OCI-LY1 (cell line): Measurements from ENCODE around the gene GALNT2.

Source experiments
- H2AFZ ChIP-seq: fragments of 200-600 bp; sonication (generic), shearing (Covaris generic); 2 replicates; pipeline ENCODE4 v1.6.0; 2014; ENCODE audit warnings: antibody characterized with exemption, mild to moderate bottlenecking, low read length
- H3F3A ChIP-seq: fragments of 200-600 bp; sonication (generic), shearing (Covaris generic); 2 replicates; pipeline ENCODE4 v1.6.0; 2014; ENCODE audit warnings: mild to moderate bottlenecking, antibody characterized with exemption, low read length, moderate library complexity; ENCODE audit not compliant: insufficient read depth
- H3K27ac ChIP-seq: fragments of 200-600 bp; sonication (generic); 2 replicates; pipeline ENCODE4 v1.5.1; 2014; ENCODE audit warnings: low read length, mixed run types, mild to moderate bottlenecking, low read depth; ENCODE audit not compliant: poor library complexity, severe bottlenecking
- H3K27me3 ChIP-seq: fragments of 200-600 bp; sonication (generic); 2 replicates; pipeline ENCODE4 v1.6.0; 2014; ENCODE audit warnings: antibody characterized with exemption, mild to moderate bottlenecking, low read length, moderate library complexity; ENCODE audit not compliant: insufficient read depth
- H3K36me3 ChIP-seq: fragments of 200-600 bp; sonication (generic); 2 replicates; pipeline ENCODE4 v1.6.1; 2014; ENCODE audit warnings: mild to moderate bottlenecking, antibody characterized with exemption, low read length, moderate library complexity, mixed read lengths; ENCODE audit not compliant: insufficient read depth
- H3K4me1 ChIP-seq: fragments of 200-600 bp; sonication (generic); 2 replicates; pipeline ENCODE4 v1.5.1; 2014; ENCODE audit warnings: mild to moderate bottlenecking, low read length, moderate library complexity; ENCODE audit not compliant: insufficient read depth, severe bottlenecking
- H3K4me2 ChIP-seq: fragments of 200-600 bp; sonication (generic), shearing (Covaris generic); 2 replicates; pipeline ENCODE4 v1.6.1; 2014; ENCODE audit warnings: low read length
- H3K4me3 ChIP-seq: fragments of 200-600 bp; sonication (generic); 2 replicates; pipeline ENCODE4 v1.5.1; 2014; ENCODE audit warnings: low read length, low read depth, mild to moderate bottlenecking, mixed read lengths; ENCODE audit not compliant: poor library complexity, severe bottlenecking
- H3K79me2 ChIP-seq: fragments of 200-600 bp; shearing (Covaris generic); 2 replicates; pipeline ENCODE4 v1.6.1; 2016; ENCODE audit warnings: mixed run types, low read length, mixed read lengths; ENCODE audit not compliant: insufficient read depth
- H3K9ac ChIP-seq: fragments of 200-600 bp; sonication (generic), shearing (Covaris generic); 2 replicates; pipeline ENCODE4 v1.6.1; 2014; ENCODE audit warnings: mild to moderate bottlenecking, low read length, mixed read lengths
- H3K9me2 ChIP-seq: fragments of 200-600 bp; sonication (generic), shearing (Covaris generic); 2 replicates; pipeline ENCODE4 v1.6.1; 2014; ENCODE audit warnings: low read depth, mild to moderate bottlenecking, low read length, mixed read lengths
- H3K9me3 ChIP-seq: fragments of 200-600 bp; shearing (Covaris generic); 2 replicates; pipeline ENCODE4 v1.6.1; 2014; ENCODE audit warnings: low read length, mixed read lengths
- H4K20me1 ChIP-seq: fragments of 200-600 bp; sonication (generic), shearing (Covaris generic); 2 replicates; pipeline ENCODE4 v1.6.0; 2016; ENCODE audit warnings: mild to moderate bottlenecking, low read length; ENCODE audit not compliant: insufficient read depth
- EZH2 ChIP-seq: fragments of 200-600 bp; sonication (generic), shearing (Covaris generic); IDR thresholded peaks from 2 replicates; pipeline ENCODE4 v1.8.0; 2017; ENCODE audit warnings: borderline replicate concordance, mixed run types, mild to moderate bottlenecking, antibody characterized with exemption, low read length, moderate library complexity, mixed read lengths
- TF ChIP-seq, protein P1 (sequence below): fragments of 200-600 bp; sonication (generic), shearing (Covaris generic); IDR thresholded peaks from 2 replicates; pipeline ENCODE4 v1.5.1; 2017; ENCODE audit warnings: mild to moderate bottlenecking, antibody characterized with exemption, low read length, moderate library complexity, mixed read lengths

Gene GALNT2

DNA sequence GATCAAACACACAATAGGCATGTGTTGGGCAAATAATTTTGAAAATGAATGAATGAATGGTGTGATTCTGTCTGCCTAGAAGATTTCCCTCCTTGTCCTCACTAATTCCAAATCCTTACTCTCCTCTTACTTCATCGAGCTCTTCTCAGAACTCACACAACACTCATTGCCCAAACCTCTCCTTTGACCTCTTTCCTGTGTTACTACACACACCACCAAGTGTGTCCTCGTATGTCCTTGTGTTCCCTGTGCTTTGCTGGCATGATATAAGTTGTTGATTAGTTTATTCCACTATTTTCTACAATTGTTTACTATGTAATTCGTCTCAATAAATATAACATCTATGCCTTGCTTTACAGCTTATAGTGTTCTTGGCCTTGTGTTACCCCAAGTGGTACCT, 41.4 kb upstream of the GALNT2 start:
- Histone ChIP-seq H3K9ac (no peak overlapping the region), H4K20me1 (no peaks in the 10 kb centered on the region), H3K27ac (no peak overlapping the region), H3K79me2 (no peaks in the 10 kb centered on the region), H2AFZ (no peak overlapping the region), H3K36me3 (no peaks in the 10 kb centered on the region; the same call in 1 of the 2 replicates), H3K27me3 (peaks cover 15% of the 10 kb centered on the region; the same call in 1 of the 2 replicates), H3K4me3 (no peak overlapping the region), H3K4me1 (peaks cover 12% of the 10 kb centered on the region), H3K4me2 (no peak overlapping the region), H3K9me2 (no peaks in the 10 kb centered on the region), H3F3A (no peaks in the 10 kb centered on the region), H3K9me3 (peaks cover 5% of the 10 kb centered on the region; the same call in 1 of the 2 replicates)
- TF ChIP-seq, protein P1, sequence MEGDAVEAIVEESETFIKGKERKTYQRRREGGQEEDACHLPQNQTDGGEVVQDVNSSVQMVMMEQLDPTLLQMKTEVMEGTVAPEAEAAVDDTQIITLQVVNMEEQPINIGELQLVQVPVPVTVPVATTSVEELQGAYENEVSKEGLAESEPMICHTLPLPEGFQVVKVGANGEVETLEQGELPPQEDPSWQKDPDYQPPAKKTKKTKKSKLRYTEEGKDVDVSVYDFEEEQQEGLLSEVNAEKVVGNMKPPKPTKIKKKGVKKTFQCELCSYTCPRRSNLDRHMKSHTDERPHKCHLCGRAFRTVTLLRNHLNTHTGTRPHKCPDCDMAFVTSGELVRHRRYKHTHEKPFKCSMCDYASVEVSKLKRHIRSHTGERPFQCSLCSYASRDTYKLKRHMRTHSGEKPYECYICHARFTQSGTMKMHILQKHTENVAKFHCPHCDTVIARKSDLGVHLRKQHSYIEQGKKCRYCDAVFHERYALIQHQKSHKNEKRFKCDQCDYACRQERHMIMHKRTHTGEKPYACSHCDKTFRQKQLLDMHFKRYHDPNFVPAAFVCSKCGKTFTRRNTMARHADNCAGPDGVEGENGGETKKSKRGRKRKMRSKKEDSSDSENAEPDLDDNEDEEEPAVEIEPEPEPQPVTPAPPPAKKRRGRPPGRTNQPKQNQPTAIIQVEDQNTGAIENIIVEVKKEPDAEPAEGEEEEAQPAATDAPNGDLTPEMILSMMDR, result no peak
- no peak for TF ChIP-seq EZH2

DNA sequence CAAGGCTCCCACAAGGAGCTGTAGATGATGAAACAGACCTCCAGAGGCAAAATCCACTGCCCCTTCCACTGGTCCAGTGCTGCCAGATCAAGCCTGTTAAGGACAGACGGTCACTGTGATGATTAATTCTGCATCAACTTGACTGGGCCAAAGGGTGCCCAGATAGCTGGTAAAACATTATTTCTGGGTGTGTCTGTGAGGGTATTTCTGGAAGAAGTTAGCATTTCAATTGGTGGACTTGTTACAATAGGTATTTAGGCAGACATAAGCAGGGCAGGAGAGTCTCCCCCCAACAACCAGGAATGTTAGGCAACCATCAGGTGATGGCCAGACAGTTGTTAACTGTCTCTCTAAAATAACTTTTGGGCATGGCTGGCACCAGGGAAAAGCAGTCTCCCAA, 40.9 kb upstream of the GALNT2 start:
- H3K27me3 ChIP-seq, result peaks cover 15% of the 10 kb centered on the region; the same call in 1 of the 2 replicates
- no peak overlapping the region for H3K9ac ChIP-seq
- no peak overlapping the region for H3K4me3 ChIP-seq
- H3K9me3 ChIP-seq, result peaks cover 5% of the 10 kb centered on the region; the same call in 1 of the 2 replicates
- TF ChIP-seq, protein P1, result no peak
- TF ChIP-seq EZH2, result no peak
- no peak overlapping the region for H3K4me2 ChIP-seq
- H2AFZ ChIP-seq, result no peak overlapping the region
- no peaks in the 10 kb centered on the region for H3K9me2 ChIP-seq
- H3K36me3 ChIP-seq, result no peaks in the 10 kb centered on the region; the same call in 1 of the 2 replicates
- no peak overlapping the region for H3K27ac ChIP-seq
- no peaks in the 10 kb centered on the region for H3F3A ChIP-seq
- H4K20me1 ChIP-seq, result no peaks in the 10 kb centered on the region
- no peaks in the 10 kb centered on the region for H3K79me2 ChIP-seq
- peaks cover 12% of the 10 kb centered on the region for H3K4me1 ChIP-seq

- H3K27me3 ChIP-seq, result peaks cover 15% of the 10 kb centered on the region; the same call in 1 of the 2 replicates
- H3K27ac ChIP-seq, result no peak overlapping the region
- H3F3A ChIP-seq, result no peaks in the 10 kb centered on the region
- H4K20me1 ChIP-seq, result no peaks in the 10 kb centered on the region
- TF ChIP-seq EZH2, result no peak
- TF ChIP-seq, protein P1, result no peak
- no peaks in the 10 kb centered on the region for H3K79me2 ChIP-seq
- H3K9me2 ChIP-seq, result no peaks in the 10 kb centered on the region
- H3K36me3 ChIP-seq, result no peaks in the 10 kb centered on the region; the same call in 1 of the 2 replicates
- no peak overlapping the region for H3K4me3 ChIP-seq
- no peak overlapping the region for H3K4me2 ChIP-seq
- peaks cover 12% of the 10 kb centered on the region for H3K4me1 ChIP-seq
- peaks cover 5% of the 10 kb centered on the region; the same call in 1 of the 2 replicates for H3K9me3 ChIP-seq
- H3K9ac ChIP-seq, result no peak overlapping the region
- no peak overlapping the region for H2AFZ ChIP-seq
Observed at GRCh38 chr1:230026572-230026971, 40.5 kb upstream of the GALNT2 start.
